Skin of body (tissue), 2 donors: Measurements from ENCODE around the gene FYB1. TPM values are rescaled to one million over a fixed set of nuclear protein-coding genes. Genes with fewer than 3 reads are reported as not detected.
"Not testable (repeated sequence)": the region's sequence is repeated elsewhere in the genome, so short reads cannot be mapped to it uniquely, and the experiment has no call there.

Experiments
- DNase-seq: peaks from one replicate; lab custom pipeline; 2025; lab: John Stamatoyannopoulos, UW
- total RNA-seq: library from RNA; depleted of rRNA; stranded (reverse); fragments of >200 nt; gene quantifications from one replicate; pipeline ENCODE4 v1.2.3, GENCODE V29; 2014

The FYB1 gene
- total RNA-seq, 1 donor from 2014 or later = 6.2 TPM

DNA sequence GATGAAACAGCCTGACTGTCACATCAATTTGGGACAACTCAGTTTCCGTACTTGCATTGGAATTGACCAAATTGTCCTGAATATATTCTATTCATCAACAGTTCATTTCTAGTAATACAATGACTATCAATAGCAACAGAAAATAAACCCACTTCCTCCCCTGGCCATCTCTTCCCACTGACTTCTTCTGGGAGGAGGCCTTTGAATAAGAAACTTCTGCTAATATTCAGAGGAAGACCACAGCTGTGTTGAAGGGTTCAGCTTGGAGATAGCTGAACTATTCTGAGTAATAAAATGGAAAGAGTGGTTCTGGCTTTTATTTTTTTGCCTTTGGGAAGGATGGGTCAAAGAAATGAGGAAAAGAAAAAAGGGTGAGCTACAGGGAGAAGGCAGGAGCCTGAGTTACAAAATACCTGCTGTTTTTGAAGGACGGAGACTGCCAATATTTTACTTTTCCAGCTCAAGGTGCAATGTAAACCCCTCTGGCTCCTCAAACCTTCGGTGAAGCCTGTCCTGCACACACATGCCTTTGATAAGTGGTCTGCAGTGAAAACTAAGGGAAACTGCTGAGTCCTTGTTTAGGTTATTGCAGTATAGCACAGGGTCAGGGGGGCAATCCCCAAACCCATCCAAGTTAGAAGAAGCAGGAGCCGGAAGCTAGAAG lies 29.9 kb downstream of the FYB1 start:
- DNase-seq = no peak

DNA sequence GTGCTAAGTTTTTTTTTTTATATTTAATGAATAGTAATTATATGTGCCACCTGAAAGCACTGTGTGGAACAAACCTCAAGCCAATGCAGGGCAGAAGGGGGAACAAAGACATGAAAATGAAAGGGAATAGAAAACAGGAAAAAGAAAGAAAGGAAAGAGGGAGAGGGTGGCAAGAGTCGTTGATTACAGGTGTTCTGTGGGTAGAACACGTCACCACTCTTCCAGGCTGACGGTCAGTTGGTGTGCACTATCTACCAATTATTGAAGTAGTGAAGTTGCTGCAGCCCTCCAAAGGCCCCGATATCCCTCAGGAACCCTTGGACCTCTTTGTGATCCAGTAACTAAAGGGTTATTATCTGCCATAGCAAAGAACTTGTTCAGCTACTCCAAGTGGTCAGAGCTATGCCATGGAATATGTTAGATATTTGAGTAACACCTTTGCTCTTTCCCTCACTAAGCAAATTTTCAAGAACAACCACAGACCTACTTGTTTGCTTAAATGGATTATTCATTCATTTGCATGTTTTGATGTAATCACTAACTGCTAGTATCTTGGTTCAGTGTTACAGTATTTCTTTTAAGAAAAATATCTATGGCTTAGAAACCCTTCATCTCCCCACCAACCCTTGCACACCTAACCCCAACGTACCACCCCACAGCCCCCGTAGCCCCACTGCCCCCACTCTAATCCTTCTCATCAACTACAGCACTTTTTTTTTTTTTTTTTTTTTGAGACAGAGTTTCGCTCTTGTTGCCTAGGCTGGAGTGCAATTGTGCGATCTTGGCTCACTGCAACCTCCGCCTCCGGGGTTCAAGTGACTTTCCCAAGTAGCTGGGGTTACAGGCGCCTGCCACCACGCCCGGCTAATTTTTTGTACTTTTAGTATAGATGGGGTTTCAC lies 31.3 kb downstream of the FYB1 start:
- no peak for DNase-seq

DNA sequence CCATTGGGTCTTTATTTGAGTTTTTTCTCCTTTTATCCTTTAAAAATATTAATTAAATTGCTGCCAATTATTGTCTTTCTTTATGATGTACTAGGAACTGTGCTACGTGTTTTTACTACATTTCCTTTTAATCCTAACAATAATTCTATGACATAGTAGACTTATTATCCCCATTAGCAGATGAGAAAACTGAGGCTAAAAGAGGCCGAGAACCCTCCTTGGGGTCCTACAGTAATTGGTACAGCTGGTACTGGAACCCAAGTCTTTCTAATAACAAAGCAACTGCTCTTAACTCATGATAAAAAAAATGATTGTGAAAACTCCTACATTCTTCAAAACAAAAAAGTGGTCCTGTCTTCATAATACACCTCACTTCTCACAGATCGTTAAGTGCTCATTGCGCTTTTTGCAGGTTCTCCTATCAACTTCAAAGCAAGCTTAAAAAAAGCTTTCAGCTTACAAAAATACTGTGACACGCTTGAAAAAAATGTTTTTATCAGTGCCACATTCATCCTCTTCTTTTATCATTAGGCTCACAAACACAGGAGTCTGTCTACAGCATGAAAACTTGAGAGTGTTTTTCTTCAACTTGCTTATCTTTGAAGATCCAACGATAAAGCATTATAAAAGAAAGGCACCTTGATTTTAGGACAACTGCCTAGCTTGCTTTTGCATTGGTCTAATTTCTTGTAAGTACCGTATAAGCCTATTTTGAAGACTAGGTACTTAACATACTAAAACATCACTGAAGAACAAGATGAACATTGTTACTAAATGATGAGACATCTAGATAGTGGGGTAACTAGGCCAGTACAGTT lies 32.4 kb downstream of the FYB1 start:
- DNase-seq = no peak

DNA sequence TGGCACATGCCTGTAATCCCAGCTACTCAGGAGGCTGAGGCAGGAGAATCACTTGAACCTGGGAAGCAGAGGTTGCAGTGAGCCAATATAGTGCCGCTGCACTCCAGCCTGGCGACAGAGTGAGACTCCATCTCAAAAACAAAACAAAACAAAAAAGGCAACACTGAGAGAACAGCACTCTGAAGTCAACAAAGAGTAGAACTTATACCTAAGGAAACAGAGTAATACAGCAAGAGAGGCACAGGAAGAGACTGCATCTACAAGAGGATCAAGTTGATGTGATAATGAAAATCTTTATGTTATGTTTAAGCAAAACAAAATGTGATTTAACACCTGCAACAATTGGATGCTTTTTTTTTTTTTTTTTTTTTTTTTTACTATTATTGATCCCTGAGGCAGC lies 33.1 kb downstream of the FYB1 start:
- DNase-seq = no peak

DNA sequence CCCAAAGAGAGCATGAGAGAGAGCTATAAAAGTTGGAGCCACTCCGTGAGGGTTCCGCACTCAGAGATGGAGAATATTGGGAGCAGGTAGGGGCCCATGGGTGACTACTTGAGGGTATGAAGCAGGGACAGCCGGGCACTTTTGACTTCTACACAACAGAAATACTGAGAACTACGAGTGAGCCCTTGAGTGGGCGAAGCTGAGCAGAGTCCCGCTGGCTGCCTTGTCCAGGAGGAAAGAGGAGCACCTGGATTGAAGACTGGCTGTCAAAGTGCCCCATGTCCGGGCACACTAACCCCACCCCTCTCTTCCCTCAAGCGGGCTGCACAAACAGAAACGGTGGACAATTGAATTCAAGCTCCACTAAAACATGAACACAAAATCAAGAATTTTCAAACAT lies 33.6 kb downstream of the FYB1 start:
- DNase-seq = no peak

DNA sequence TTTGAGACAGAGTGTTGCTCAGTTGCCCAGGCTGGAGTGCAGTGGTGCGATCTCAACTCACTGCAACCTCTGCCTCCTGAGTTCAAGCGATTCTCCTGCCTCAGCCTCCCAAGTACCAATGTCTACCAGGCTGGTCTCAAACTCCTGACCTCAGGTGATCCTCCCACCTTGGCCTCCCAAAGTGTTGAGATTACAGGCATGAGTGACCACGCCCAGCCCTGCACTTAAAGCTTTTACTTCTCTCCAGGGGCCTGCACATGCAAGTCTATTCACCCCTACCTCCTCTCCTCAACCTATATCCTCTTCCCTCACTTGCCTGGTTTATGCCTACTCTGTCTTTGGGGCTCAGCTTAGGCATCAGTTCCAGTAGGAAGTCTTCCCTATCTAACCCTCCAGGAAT lies 39.8 kb downstream of the FYB1 start:
- DNase-seq = not testable (repeated sequence)

DNA sequence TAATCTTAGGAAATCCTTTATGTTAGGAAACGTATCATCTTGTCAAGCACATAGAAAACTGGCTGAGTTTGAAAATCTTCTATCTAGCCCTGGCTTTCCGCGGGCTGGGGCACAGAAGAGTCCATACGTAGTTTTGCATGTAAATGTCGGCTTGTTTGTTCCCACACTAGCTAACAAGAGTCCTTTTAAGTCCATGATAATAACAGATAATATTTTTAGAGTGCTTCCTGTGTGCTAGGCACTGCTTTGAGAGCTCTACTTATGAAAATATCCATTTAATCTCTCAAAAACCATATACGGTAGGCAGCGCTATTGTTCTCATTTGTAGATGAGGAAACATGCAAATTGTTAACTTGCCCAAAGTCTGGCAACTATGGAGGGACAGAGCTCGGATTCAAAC lies 40.5 kb downstream of the FYB1 start:
- DNase-seq = no peak

DNA sequence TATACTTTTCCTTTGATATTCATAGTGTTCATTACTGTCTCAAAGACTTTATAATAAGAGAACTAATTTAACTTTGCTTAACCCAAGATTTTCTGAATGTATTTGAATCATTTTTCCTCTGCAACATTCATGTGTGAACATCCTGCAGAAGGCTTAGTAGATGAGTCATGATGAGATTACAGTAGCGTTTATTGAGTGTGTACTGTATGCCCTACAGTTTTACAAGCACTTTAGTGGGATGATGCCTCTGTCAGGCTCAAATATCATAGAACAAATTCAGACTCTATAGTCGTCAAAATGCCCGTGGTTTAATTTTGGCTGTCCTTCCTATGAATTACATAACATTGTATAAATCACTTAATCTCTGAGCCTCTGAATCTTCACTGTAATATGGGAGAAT lies 41.2 kb downstream of the FYB1 start:
- DNase-seq = no peak

DNA sequence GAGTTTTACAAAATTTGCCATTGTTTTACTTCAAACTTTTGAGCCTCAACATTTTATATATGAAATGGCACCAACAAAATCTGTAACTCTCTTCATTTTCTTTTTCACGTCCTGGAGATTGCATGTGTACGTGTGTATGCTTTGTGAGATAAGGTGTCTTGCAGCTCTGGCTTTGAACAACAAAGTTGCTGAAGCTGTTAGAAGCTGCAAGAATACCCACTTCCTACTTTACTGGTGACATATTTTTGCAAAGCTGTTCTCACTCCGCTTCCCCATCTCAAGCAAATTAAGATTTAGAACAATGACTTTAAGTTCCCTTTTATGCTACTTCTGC lies 41.8 kb downstream of the FYB1 start:
- DNase-seq = no peak

DNA sequence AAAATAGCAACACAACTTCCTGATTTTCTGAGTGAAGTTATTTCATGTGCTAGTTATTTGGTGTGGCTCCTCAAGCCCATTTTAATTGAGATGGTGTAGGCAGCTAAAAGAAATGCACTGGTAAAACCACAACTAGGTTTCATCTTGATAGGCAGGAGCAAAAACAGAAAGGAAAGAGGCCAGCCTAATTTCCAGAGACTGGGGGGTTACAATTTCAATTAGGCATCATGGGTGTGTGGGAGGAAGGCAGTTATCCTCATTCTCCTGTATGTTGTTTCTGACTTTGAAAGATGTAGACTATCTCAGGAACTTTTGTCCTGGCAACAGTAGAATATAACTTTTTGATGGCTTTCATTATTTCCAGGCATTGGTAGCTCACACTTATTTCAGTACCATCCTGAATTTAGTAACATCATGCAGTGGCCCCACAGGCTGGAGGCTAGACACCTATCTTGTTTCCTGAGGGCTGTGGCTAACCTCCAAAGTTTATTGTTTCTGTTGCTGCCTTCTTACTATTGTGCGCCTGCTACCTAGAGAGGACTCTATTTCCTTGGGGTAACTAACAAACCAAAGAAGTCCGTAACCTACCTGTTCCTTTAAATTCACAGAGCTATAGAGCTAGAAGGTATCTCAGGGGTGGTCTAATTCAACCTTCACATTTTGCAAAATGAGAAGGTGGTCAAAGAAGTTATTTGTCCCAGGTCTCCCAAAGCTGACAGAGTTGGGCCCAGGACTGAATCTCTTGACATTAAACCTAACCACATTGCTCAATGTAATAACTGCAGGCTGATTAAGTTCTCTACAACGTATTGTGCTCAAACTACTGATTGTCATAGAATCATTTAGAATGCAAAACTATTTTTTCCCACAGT lies 42.4 kb downstream of the FYB1 start:
- DNase-seq = no peak

DNA sequence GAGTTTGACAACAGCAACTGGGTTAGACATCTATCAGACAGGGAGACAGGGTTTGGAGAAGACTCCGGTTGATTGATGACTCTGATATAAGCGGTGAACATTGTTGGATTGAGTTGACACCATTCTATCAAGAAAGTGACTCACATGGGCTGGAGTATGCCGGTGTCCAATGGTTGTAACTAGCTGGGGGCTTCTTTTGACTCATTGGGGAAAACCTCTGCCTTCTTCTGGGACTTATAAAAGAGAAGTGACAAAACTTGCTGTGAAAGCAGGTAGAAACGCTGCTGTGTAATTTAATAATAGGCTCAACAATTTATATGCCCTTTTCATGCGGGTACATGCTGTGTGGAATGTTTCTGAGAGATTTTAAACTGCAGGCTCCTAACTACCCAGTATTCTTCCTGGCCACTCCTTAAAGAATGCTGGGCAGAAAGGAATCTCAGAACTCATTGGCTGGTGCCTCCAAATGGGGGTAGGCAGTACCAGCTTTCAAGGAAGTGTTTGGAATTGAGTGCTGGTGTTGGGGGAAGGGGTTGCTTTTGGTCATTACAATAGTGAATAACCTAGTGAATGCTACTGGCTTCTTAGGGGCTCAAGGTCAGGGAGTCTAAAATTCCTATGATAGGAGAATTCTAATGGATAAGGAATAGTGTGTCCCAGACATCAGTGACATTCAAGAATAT lies 43.9 kb downstream of the FYB1 start:
- DNase-seq = no peak

DNA sequence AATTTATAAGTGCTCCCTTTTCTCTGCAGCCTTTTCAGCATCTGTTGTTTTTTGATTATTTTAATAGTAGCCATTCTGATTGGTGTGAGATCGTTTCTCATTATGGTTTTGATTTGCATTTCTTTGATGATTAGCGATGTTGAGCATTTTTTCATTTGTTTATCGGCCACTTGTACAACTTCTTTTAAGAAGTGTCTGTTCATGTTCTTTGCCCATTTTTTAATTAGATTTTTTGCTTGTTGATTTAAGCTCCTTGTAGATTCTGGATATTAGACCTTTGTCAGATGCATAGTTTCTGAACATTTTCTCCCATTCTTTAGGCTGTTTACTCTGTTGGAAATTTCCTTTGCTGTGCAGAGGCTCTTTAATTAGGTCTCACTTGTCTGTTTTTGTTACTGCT lies 46.3 kb downstream of the FYB1 start:
- DNase-seq = no peak

DNA sequence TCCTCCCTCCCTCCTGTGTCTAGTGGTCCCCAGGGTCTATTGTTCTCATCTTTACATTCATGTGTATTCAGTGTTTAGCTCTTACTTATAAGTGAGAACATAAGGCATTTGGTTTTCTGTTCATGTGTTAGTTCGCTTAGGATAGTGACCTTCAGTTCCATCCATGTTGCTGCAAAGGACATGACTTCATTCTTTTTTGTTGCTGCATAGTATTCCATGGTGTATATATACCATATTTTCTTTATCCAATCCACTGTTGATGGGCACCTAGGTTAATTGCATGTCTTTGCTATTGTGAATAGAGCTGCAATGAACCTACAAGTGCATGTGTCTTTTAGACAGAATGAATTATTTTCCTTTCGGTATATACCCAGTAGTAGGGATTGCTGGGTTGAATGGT lies 46.8 kb downstream of the FYB1 start:
- no peak for DNase-seq

DNA sequence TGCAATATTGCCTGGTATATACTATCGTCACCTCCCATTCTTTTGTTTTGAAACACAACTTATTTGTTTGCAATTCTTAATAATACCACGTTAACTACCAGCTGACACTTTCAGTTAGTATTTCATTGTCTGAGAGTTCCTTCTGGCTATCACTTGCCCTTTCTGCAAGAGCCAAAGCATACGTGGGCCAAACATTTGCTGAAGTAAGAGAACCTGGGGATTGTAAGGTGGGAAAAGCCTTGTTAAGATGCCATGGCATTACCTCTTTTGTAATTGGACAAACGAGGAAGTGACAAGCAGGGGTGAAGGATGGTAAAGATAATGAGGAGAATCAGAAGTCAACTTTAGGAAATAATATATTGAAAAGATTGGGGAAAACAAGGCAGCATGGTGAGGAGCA lies 47.7 kb downstream of the FYB1 start:
- no peak for DNase-seq

DNA sequence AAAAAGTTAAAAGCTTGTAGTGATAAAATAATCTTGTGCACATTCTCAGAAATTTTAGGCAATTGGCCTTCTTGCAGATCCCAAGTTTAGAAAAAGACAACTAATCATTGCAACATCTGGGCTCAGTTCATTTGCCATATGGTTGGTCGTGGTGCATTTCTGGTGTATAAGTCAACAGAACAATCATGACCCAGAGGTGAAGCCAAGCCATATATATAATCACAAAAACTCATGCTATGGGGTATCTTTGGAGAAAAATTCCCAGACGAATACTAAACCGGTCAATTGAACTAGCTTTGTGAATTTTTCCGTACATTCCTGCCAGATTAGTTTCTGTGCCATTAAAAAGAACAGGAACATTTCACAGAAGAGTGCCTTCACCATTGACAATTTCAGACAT lies 50.3 kb downstream of the FYB1 start:
- no peak for DNase-seq

DNA sequence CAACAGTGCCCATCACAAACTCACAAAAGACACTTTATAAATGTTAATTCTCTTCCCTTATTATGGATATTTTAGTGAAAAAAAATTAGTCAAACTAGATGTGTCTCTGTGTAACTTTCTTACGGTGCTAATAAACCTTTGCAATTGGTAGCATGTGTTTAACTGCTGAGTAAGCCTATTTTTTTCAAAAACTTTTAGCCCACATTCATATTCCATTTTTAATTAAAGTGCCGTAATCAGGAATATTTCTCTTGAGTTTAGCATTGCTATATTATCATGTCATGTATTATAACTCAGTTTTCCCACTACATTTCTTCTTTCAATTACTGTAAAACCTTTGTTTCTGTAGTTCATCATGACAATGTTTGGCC lies 51.4 kb downstream of the FYB1 start:
- no peak for DNase-seq

DNA sequence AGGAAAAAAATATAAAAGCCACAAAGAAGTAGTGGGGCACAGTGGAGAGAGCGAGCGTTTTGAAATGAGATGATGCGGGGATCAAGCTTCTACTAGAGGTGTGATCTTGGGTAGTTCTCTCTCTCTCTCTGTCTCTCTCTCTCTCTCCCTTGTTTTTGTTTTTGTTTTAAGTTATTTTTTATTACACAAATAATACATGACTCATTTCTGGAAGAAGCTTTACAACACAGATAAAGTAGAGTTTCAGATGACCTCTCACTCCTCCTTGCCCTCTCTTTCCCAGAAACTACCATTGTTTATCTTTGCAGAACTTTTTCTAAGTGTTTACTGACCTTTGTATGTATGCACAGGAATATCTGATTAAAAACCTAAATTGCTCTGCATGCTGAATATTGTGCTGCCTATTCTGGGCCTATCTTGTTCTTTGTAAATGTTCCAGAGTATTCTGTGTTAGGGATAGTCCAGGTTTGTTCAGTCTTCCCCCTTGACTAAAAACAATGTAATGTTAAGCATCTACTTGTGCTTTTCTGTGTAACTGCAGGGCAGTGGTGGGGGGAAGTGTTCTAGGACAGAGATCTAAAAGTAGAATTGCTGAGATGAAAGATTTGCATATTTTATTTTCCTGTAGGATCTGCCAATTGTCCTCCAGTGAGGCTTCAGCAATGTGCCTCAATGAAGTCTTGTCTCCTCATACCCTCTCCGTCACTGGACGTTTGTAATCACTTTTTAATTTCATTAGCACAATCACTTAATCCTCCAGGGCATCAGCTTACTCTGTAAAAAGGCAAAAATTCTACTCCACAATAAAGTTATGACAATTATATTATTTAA lies 52.0 kb downstream of the FYB1 start:
- no peak for DNase-seq

DNA sequence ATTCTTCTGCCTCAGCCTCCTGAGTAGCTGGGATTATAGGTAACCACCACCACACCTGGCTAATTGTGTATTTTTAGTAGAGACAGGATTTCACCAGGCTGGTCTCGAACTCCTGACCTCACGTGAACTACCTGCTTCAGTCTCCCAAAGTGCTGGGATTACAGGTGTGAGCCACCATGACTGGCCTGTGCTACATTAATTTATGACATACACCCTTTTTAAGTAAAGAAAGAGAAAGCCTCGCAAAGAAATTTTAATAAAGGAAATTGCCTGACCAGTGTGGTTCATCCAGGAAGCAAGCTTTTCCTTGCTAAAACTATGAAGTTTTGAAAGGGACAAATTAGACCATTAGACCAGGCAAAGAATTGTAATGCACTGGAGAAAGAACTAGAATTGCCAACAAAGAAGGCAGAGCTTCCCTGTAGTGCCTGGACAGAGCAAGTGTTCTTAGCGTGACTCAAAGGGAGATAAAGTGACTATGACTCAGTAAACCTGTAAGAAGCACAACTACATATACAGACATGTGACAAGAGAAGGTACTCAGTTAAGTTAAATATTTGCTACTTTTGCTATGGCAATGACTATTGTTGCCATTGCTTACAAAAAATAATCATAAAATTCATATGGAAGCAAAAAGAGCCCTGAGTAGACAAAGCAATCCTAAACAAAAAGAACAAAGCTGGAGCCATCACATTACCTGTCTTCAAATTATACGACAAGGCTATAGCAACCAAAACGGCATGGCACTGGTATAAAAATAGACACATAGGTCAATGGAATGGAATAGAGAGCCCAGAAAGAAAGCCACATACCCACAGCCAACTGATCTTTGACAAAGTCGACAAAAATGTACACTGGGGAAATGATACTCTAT lies 54.6 kb downstream of the FYB1 start:
- no peak for DNase-seq

DNA sequence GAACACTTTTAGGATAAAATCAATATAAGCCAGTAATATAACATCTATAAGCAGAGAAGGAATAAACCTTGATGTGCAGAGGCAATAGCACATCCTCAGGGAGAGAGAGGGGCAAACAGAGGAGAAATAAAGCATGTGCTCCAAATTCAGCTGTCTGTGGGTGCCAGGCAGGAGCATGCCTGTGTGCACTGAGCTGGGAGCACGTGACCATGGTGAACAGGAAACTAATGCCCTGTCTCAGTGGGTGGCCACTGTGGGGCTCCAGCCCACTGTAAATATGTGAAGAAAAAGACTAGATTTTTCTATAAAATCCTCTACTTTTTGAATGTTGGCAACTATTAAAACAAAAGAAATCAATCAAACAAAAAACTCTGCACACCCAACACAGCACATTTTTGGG lies 55.3 kb downstream of the FYB1 start:
- no peak for DNase-seq
